Calu3 (cell line): ENCODE results near the gene TCAP. TPM values are rescaled to one million over a fixed set of nuclear protein-coding genes. Genes with fewer than 3 reads are reported as not detected.
A peak's percentile ranks its signal among the peaks of the same experiment; 100 is the strongest.

Source experiments
- BruUV-seq: library from RNA; stranded (reverse); fragments of 400-500 nt; replicated peaks from 2 replicates; lab custom pipeline; 2021; lab: Mats Ljungman, UMichigan
- CTCF ChIA-PET: fragments of 300-600 bp; sonication (Branson Sonifier 250); formaldehyde crosslinking; loops from one replicate; lab custom pipeline; 2022; ENCODE audit warnings: antibody characterized with exemption; lab: Charles Lee
- DNase-seq: peaks from one replicate; pipeline ENCODE4 v3.0.0; 2022
- H3K27ac Mint-ChIP-seq: one replicate; pipeline ENCODE4 v1.8.0; 2022; ENCODE audit warnings: mixed read lengths; ENCODE audit not compliant: unreplicated experiment
- H3K27me3 Mint-ChIP-seq: one replicate; pipeline ENCODE4 v1.8.0; 2022; ENCODE audit warnings: mixed read lengths; ENCODE audit not compliant: unreplicated experiment
- H3K36me3 Mint-ChIP-seq: one replicate; pipeline ENCODE4 v1.8.0; 2022; ENCODE audit warnings: mild to moderate bottlenecking, moderate library complexity, mixed read lengths; ENCODE audit not compliant: insufficient read depth, unreplicated experiment
- H3K4me1 Mint-ChIP-seq: one replicate; pipeline ENCODE4 v1.8.0; 2022; ENCODE audit warnings: mild to moderate bottlenecking, low read depth, mixed read lengths; ENCODE audit not compliant: unreplicated experiment
- H3K4me3 Mint-ChIP-seq: one replicate; pipeline ENCODE4 v1.8.0; 2022; ENCODE audit warnings: mild to moderate bottlenecking, low read depth, moderate library complexity, mixed read lengths; ENCODE audit not compliant: unreplicated experiment
- H3K9me3 Mint-ChIP-seq: one replicate; pipeline ENCODE4 v1.8.0; 2022; ENCODE audit warnings: low read depth, mixed read lengths; ENCODE audit not compliant: unreplicated experiment
- CTCF ChIP-seq: fragments of 200-600 bp; IDR thresholded peaks from one replicate; pipeline ENCODE4 v1.8.0; 2022; ENCODE audit warnings: antibody characterized with exemption; ENCODE audit not compliant: unreplicated experiment
- intact Hi-C: fragments of 100-400 bp; cut with micrococcal nuclease; formaldehyde crosslinking; loops from one replicate; pipeline ENCODE4 v1.10.0; 2022; ENCODE audit not compliant: unreplicated experiment
- total RNA-seq: library from RNA; stranded (reverse); gene quantifications from 2 replicates; pipeline ENCODE4 v1.2.3, GENCODE V29; 2022

TCAP gene
- total RNA-seq, 1 experiment from 2014 or later, result 51.5 TPM

GRCh38 chr17:39627712-39628516, 37.2 kb upstream of the TCAP start:
- Mint-ChIP-seq H3K4me3 (peak overlapping the region; percentile 2), H3K27me3 (peaks cover 85% of the 10 kb centered on the region), H3K36me3 (peaks cover 23% of the 10 kb centered on the region), H3K4me1 (peaks cover 41% of the 10 kb centered on the region), H3K9me3 (no peaks in the 10 kb centered on the region), H3K27ac (no peak overlapping the region)
- no peak for TF ChIP-seq CTCF
- peak; percentile 82 for DNase-seq
- no TSS peak for BruUV-seq
- CTCF ChIA-PET, result interaction anchor here (0.6 to 161.2 kb wide), 35 partner anchors 7 to 1267 kb away, joined by 3 to 42089 read pairs (median 5); partner anchors contain the start of genes ERBB2, GRB7, GSDMA and GSDMB
- intact Hi-C loops, result no loop called here

GRCh38 chr17:39628655-39629493, 36.3 kb upstream of the TCAP start:
- Mint-ChIP-seq H3K36me3 (peaks cover 17% of the 10 kb centered on the region), H3K27me3 (peaks cover 85% of the 10 kb centered on the region), H3K9me3 (no peaks in the 10 kb centered on the region), H3K4me3 (no peak overlapping the region), H3K4me1 (peaks cover 36% of the 10 kb centered on the region), H3K27ac (no peak overlapping the region)
- no peak for TF ChIP-seq CTCF
- intact Hi-C loops, result no loop called here
- CTCF ChIA-PET, result interaction anchor here (0.5 to 161.2 kb wide), 29 partner anchors 8 to 930 kb away, joined by 3 to 42089 read pairs (median 6); partner anchors contain the start of genes ERBB2, GRB7, GSDMA and GSDMB
- no TSS peak for BruUV-seq
- peak; percentile 83 for DNase-seq

GRCh38 chr17:39629494-39629880, 35.7 kb upstream of the TCAP start:
- no peaks in the 10 kb centered on the region for H3K9me3 Mint-ChIP-seq
- no TSS peak for BruUV-seq
- peaks cover 17% of the 10 kb centered on the region for H3K36me3 Mint-ChIP-seq
- peaks cover 79% of the 10 kb centered on the region for H3K27me3 Mint-ChIP-seq
- H3K4me1 Mint-ChIP-seq, result peaks cover 36% of the 10 kb centered on the region
- CTCF ChIA-PET, result interaction anchor here (0.6 to 161.2 kb wide), 20 partner anchors 9 to 920 kb away, joined by 3 to 42089 read pairs (median 15); partner anchors contain the start of genes ERBB2, GRB7, GSDMA and GSDMB
- no peak overlapping the region for H3K27ac Mint-ChIP-seq
- DNase-seq, result peak; percentile 82
- TF ChIP-seq CTCF, result no peak
- intact Hi-C loops, result no loop called here
- no peak overlapping the region for H3K4me3 Mint-ChIP-seq

- intact Hi-C loops, result loop anchor here (5.0 to 10.0 kb wide), 4 partner anchors 485 to 865 kb away; partner anchors contain the start of gene CDC6
- peaks cover 17% of the 10 kb centered on the region for H3K36me3 Mint-ChIP-seq
- TF ChIP-seq CTCF, result no peak
- no TSS peak for BruUV-seq
- H3K9me3 Mint-ChIP-seq, result no peaks in the 10 kb centered on the region
- H3K27ac Mint-ChIP-seq, result no peak overlapping the region
- no peak overlapping the region for H3K4me3 Mint-ChIP-seq
- peaks cover 36% of the 10 kb centered on the region for H3K4me1 Mint-ChIP-seq
- CTCF ChIA-PET, result interaction anchor here (1.1 to 161.2 kb wide), 14 partner anchors 9 to 337 kb away, joined by 3 to 42089 read pairs (median 49); partner anchors contain the start of genes ERBB2, GRB7, GSDMA and GSDMB
- DNase-seq, result peak; percentile 81
- H3K27me3 Mint-ChIP-seq, result peaks cover 74% of the 10 kb centered on the region
Measured at GRCh38 chr17:39629898-39630297, 35.3 kb upstream of the TCAP start.
